ENCODE results near the gene RAC3.
A peak's percentile ranks its signal among the peaks of the same experiment; 100 is the strongest.

RAC3 gene

GRCh38 chr17:82041144-82041814, 9.8 kb downstream of the RAC3 start:
- DNase-seq (ENCODE audit: low read depth): no peak

GRCh38 chr17:82042649-82043048, 11.2 kb downstream of the RAC3 start:
- DNase-seq (ENCODE audit: low read depth): no peak

GRCh38 chr17:82043507-82043906, 12.0 kb downstream of the RAC3 start:
- no peak for DNase-seq (ENCODE audit: low read depth)

GRCh38 chr17:82045936-82046484, 14.5 kb downstream of the RAC3 start:
- no peak for DNase-seq (ENCODE audit: low read depth)

GRCh38 chr17:82046903-82047302, 15.4 kb downstream of the RAC3 start:
- no peak for DNase-seq (ENCODE audit: low read depth)

- no peak for DNase-seq (ENCODE audit: low read depth)
Measured at GRCh38 chr17:82047379-82047778, 15.9 kb downstream of the RAC3 start.

- no peak for DNase-seq (ENCODE audit: low read depth)
Measured at GRCh38 chr17:82047914-82048570, 16.6 kb downstream of the RAC3 start.

GRCh38 chr17:82048571-82048971, 17.1 kb downstream of the RAC3 start:
- no peak for DNase-seq (ENCODE audit: low read depth)

- no peak for DNase-seq (ENCODE audit: low read depth)
Measured at GRCh38 chr17:82049106-82049505, 17.6 kb downstream of the RAC3 start.

GRCh38 chr17:82049521-82049971, 18.1 kb downstream of the RAC3 start:
- no peak for DNase-seq (ENCODE audit: low read depth)

GRCh38 chr17:82050152-82050760, 18.8 kb downstream of the RAC3 start:
- DNase-seq (ENCODE audit: low read depth): no peak

- peak; percentile 21 for DNase-seq (ENCODE audit: low read depth)
Measured at GRCh38 chr17:82050761-82051641, 19.5 kb downstream of the RAC3 start.

- DNase-seq (ENCODE audit: low read depth): peak; percentile 48
Measured at GRCh38 chr17:82051776-82052637, 20.5 kb downstream of the RAC3 start, which contains the start of the genes GPS1 and RFNG. Gene GPS1, plus strand, starts transcription at chr17:82051898. Its CDS starts 34 bp downstream, at chr17:82051932. Gene RFNG, minus strand, starts transcription at chr17:82051811. Its CDS starts 45 bp downstream, at chr17:82051766.

GRCh38 chr17:82052638-82053059, 21.2 kb downstream of the RAC3 start:
- no peak for DNase-seq (ENCODE audit: low read depth)

GRCh38 chr17:82053130-82053529, 21.7 kb downstream of the RAC3 start:
- DNase-seq (ENCODE audit: low read depth): no peak

- no peak for DNase-seq (ENCODE audit: low read depth)
Measured at GRCh38 chr17:82053556-82054263, 22.2 kb downstream of the RAC3 start.

GRCh38 chr17:82054351-82055022, 23.0 kb downstream of the RAC3 start:
- DNase-seq (ENCODE audit: low read depth): no peak

- DNase-seq (ENCODE audit: low read depth): no peak
Measured at GRCh38 chr17:82055023-82055964, 23.8 kb downstream of the RAC3 start.
